ENCODE data around the gene PRSS33.

The PRSS33 gene

DNA sequence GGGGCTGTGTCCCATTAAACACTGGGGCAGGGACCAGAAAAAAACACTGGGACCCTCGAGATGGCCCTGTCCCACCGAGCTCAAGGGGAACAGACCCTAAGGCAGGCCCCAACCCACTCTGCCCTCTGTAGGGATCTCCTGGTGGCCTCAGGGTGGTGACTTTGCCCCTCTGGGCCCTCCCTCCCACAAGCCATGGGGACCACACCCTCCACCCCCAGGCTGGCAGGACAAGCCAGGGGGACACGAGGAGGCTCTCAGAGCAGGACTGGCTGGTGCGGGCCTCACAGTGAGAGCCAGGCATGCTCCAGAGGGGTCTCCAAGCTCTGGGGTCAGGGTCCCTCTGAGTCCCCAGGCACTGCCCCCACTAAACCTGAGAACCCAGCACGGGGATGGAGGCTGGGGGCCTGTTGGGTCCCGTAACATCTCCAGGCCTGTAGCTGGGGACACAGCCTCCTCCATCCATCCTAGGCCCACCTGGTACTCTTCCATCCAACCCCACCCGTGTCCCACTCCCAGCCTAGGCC, 49.4 kb downstream of the PRSS33 start:
- DNase-seq: no peak

DNA sequence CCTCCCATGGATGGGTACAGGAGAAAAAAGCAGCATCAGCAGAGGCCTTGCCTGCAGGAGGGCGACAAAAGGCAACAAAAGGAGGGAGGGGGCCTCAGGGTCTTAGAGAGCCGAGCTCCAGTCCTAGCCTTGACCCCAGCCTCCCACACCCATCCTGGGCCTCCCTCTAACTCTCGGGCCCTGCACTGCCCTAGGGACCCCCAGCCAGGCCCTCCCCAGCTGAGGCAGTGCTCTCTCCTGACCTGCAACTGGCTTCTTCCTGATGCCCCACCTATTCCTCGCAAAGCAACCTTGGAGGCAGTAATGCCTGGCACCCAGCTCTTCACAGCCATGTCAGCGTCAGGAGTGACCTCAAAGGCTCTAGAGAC, 50.1 kb downstream of the PRSS33 start:
- DNase-seq: no peak

GRCh38 chr16:2736476-2737237, 50.7 kb downstream of the PRSS33 start:
- no peak for DNase-seq

DNA sequence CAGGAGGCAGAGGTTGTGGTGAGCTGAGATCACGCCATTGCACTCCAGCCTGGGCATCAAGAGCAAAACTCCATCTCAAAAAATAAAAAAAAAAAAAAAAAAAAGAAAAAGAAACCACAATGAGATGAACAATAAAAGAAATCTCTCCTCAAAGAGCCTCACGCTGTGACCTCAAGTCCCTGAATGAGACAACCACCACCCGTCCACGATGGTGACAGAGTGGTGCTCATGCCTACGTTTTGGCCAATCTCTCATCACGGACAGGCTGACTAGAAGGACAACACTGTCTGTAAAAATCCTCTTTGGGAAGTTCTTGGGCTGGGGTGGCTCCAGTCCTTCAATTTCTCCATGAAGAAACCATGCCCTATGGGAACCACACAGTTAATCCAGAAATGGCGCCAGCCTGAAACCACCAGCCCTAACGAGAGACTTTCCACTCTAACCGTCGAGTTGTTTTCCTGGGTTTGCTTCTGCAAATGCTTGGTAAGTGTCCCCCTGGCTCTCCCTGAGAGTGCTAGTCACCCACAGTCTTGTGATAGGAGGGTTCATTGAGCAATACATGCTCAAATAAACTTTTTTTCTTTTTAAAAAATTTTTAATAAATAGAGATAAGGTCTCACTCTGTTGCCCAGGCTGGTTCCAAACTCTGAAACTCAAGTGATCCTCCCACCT, 52.4 kb downstream of the PRSS33 start:
- DNase-seq: no peak
